ENCODE data around the gene MIA3. TPM values are rescaled to one million over a fixed set of nuclear protein-coding genes. Genes with fewer than 3 reads are reported as not detected.

Gene MIA3
- total and polyA plus RNA-seq, 9 of the 15 experiments (the other 6 are each of a cell fraction or from before 2014, with no cell fraction given): 21.6 to 89.4 (median 40.8) TPM

GRCh38 chr1:222606757-222607156 lies 11.1 kb upstream of the MIA3 start:
- Histone ChIP-seq H3K9ac (ENCODE audit: insufficient read depth in 1 of 2, low read depth in 2 of 2, low read length in 2 of 2) (no peak overlapping the region), H3K36me3 (ENCODE audit: control insufficient read depth, insufficient read depth, low read length) (no peaks in the 10 kb centered on the region), H3K27me3 (ENCODE audit: control insufficient read depth in 2 of 2, insufficient read depth in 2 of 2, low read length in 2 of 2) (no peaks in the 10 kb centered on the region), H3K4me2 (ENCODE audit: insufficient read depth, low read length) (no peak overlapping the region), H3K79me2 (ENCODE audit: control insufficient read depth, insufficient read depth, low read length) (no peaks in the 10 kb centered on the region), H3K9me3 (replicated peaks; ENCODE audit: control insufficient read depth, insufficient read depth, low read depth, low read length) (no peaks in the 10 kb centered on the region), H2AFZ (ENCODE audit: low read depth, low read length) (no peak overlapping the region), H3K9me1 (ENCODE audit: control insufficient read depth, insufficient read depth, low read length) (no peaks in the 10 kb centered on the region), H3K27ac (ENCODE audit: extremely low read depth, low read depth, low read length) (no peak overlapping the region), H4K20me1 (replicated peaks; ENCODE audit: control insufficient read depth, insufficient read depth, low read length) (no peaks in the 10 kb centered on the region), H3K4me3 (no peak overlapping the region), H3K4me1 (replicated peaks in 1 of 2; ENCODE audit: control insufficient read depth in 2 of 2, insufficient read depth in 2 of 2, low read length in 2 of 2) (no peaks in the 10 kb centered on the region)
- in situ Hi-C loops (cut with MboI): no loop called here
- CTCF ChIA-PET (ENCODE audit: low intra/inter-chr PET ratio): no interaction called here
- POLR2A ChIA-PET: interaction anchor here (0.6 kb wide), 1 partner anchor 10 kb away, joined by 3 read pairs; no protein-coding TSS in a partner anchor
- FAIRE-seq: no peak
- intact Hi-C loops (cut with micrococcal nuclease): no loop called here
- WGBS (ENCODE audit: insufficient coverage, low coverage, missing lambda C conversion rate): 0% methylated on average over 1 of the region's 1 CpG
- peak; percentile 67 for ATAC-seq
- no TSS peak for BruUV-seq (replicated peaks)
- TF ChIP-seq NUFIP1 (IDR thresholded peaks at IDR 0.05; ENCODE audit: partially characterized antibody) (no peak), WHSC1 (IDR thresholded peaks at IDR 0.05; ENCODE audit: low read length) (no peak), BCLAF1 (IDR thresholded peaks at IDR 0.05; ENCODE audit: borderline replicate concordance in 1 of 2, control insufficient read depth in 1 of 2, low read depth in 2 of 2, low read length in 1 of 2) (no peak), TCF3 (CRISPR knock-in tag; IDR thresholded peaks at IDR 0.05) (no peak), HOXB6 (CRISPR knock-in tag; IDR thresholded peaks at IDR 0.05; ENCODE audit: borderline replicate concordance) (no peak), NR4A1 (CRISPR knock-in tag; IDR thresholded peaks at IDR 0.05) (no peak), NR4A1 (tag; IDR thresholded peaks at IDR 0.05) (no peak), ASH1L (IDR thresholded peaks at IDR 0.05; ENCODE audit: borderline replicate concordance, low read depth, partially characterized antibody) (no peak), PKNOX1 (IDR thresholded peaks at IDR 0.05) (peak; percentile 71), PBX2 (CRISPR knock-in tag; IDR thresholded peaks at IDR 0.05; ENCODE audit: low read depth) (no peak), PBX2 (tag; conservative IDR thresholded peaks at IDR 0.05; ENCODE audit: low read depth) (peak; percentile 45), MEIS2 (IDR thresholded peaks at IDR 0.05; ENCODE audit: partially characterized antibody) (peak; percentile 77)
- no peak for DNase-seq (ENCODE audit: extremely low read depth in 1 of 4, low spot score in 3 of 4)
